KBM-7 (cell line): Measurements from ENCODE around the gene ADAD2.
"Not testable (repeated sequence)": the region's sequence is repeated elsewhere in the genome, so short reads cannot be mapped to it uniquely, and the experiment has no call there.

Experiments
- DNase-seq: peaks from one replicate; pipeline ENCODE4 v3.0.0-alpha.2; 2015
- in situ Hi-C: fragments of 300-500 bp; cut with MboI; formaldehyde crosslinking; loops from 2 replicates; pipeline ENCODE4 v1.14.3; 2020; ENCODE audit warnings: low sequenced_read_pairs, low pct_unique_long_range_greater_than_20kb, mixed read lengths

Gene ADAD2

GRCh38 chr16:84215531-84215930 is 24.6 kb downstream of the ADAD2 start:
- no peak for DNase-seq
- in situ Hi-C loops, result no loop called here

- DNase-seq, in situ Hi-C loops: not testable (repeated sequence)
These were observed 25.2 kb downstream of the ADAD2 start for GRCh38 chr16:84216144-84216543.

- DNase-seq, result no peak
- in situ Hi-C loops, result no loop called here
These were observed 27.3 kb downstream of the ADAD2 start for GRCh38 chr16:84218176-84218823.

GRCh38 chr16:84218956-84219355 is 28.0 kb downstream of the ADAD2 start:
- DNase-seq, result no peak
- in situ Hi-C loops, result no loop called here

GRCh38 chr16:84220851-84221250 is 29.9 kb downstream of the ADAD2 start:
- in situ Hi-C loops, result no loop called here
- no peak for DNase-seq

- in situ Hi-C loops, result no loop called here
- DNase-seq, result no peak
These were observed 32.5 kb downstream of the ADAD2 start for GRCh38 chr16:84223456-84223855.

GRCh38 chr16:84224554-84224953 is 33.6 kb downstream of the ADAD2 start:
- in situ Hi-C loops, result no loop called here
- no peak for DNase-seq

- in situ Hi-C loops, result no loop called here
- DNase-seq, result no peak
These were observed 34.2 kb downstream of the ADAD2 start for GRCh38 chr16:84225126-84225525.

GRCh38 chr16:84225571-84225970 is 34.6 kb downstream of the ADAD2 start:
- DNase-seq, result no peak
- in situ Hi-C loops, result no loop called here

- in situ Hi-C loops, result no loop called here
These were observed 35.1 kb downstream of the ADAD2 start for GRCh38 chr16:84226026-84226425.

GRCh38 chr16:84227548-84227947 is 36.6 kb downstream of the ADAD2 start:
- in situ Hi-C loops, result no loop called here
- no peak for DNase-seq

More at GRCh38 chr16:84226026-84226425, 35.1 kb downstream of the ADAD2 start:
- DNase-seq, result no peak

- no peak for DNase-seq
- in situ Hi-C loops, result no loop called here
These were observed 37.4 kb downstream of the ADAD2 start for GRCh38 chr16:84228256-84228838.

- no peak for DNase-seq
- in situ Hi-C loops, result no loop called here
These were observed 38.5 kb downstream of the ADAD2 start for GRCh38 chr16:84229471-84229870.

GRCh38 chr16:84232060-84232459 is 41.1 kb downstream of the ADAD2 start:
- in situ Hi-C loops, result no loop called here

GRCh38 chr16:84232969-84233368 is 42.0 kb downstream of the ADAD2 start:
- no peak for DNase-seq
- in situ Hi-C loops, result no loop called here

More at GRCh38 chr16:84232060-84232459, 41.1 kb downstream of the ADAD2 start:
- DNase-seq, result no peak

- DNase-seq, result no peak
- in situ Hi-C loops, result no loop called here
These were observed 42.8 kb downstream of the ADAD2 start for GRCh38 chr16:84233748-84234147.

- DNase-seq, result no peak
- in situ Hi-C loops, result no loop called here
These were observed 43.6 kb downstream of the ADAD2 start for GRCh38 chr16:84234321-84235241.

- no peak for DNase-seq
- in situ Hi-C loops, result no loop called here
These were observed 45.7 kb downstream of the ADAD2 start for GRCh38 chr16:84236671-84237070.

- in situ Hi-C loops, result no loop called here
- no peak for DNase-seq
These were observed 47.2 kb downstream of the ADAD2 start for GRCh38 chr16:84237994-84238750.
